Ectodermal cell (in vitro differentiated cells): ENCODE measurements around the gene KANK3.
"Not testable (repeated sequence)": the region's sequence is repeated elsewhere in the genome, so short reads cannot be mapped to it uniquely, and the experiment has no call there.

Experiments
- H3K27ac ChIP-seq: 2 replicates; pipeline ENCODE4 v1.7.0; 2013; ENCODE audit warnings: mild to moderate bottlenecking, low read depth, low read length; ENCODE audit not compliant: insufficient read depth, poor library complexity, severe bottlenecking
- H3K27me3 ChIP-seq: 2 replicates; pipeline ENCODE4 v1.7.0; 2013; ENCODE audit warnings: mild to moderate bottlenecking, low read length; ENCODE audit not compliant: insufficient read depth, control insufficient read depth, poor library complexity, severe bottlenecking
- H3K36me3 ChIP-seq: one replicate; pipeline ENCODE4 v1.7.0; 2013; ENCODE audit warnings: low read length; ENCODE audit not compliant: control insufficient read depth, insufficient read depth
- H3K4me1 ChIP-seq: one replicate; pipeline ENCODE4 v1.7.0; 2013; ENCODE audit warnings: low read length; ENCODE audit not compliant: control insufficient read depth, insufficient read depth
- H3K4me3 ChIP-seq: 2 replicates; pipeline ENCODE4 v1.7.0; 2013; ENCODE audit warnings: low read depth, low read length, control low read depth; ENCODE audit not compliant: insufficient read depth
- H3K9me3 ChIP-seq: 2 replicates; pipeline ENCODE4 v1.7.0; 2013; ENCODE audit warnings: mild to moderate bottlenecking, low read length, moderate library complexity; ENCODE audit not compliant: control insufficient read depth
- WGBS, 2 experiments: methylation state at CpG; one replicate each; pipeline ENCODE4 v1.1.7; 2013; ENCODE audit warnings: missing lambda C conversion rate in 2 of 2; 5-methylcytosine and 5-hydroxymethylcytosine counted together

KANK3 gene

GRCh38 chr19:8355631-8356402 is 12.8 kb upstream of the KANK3 start:
- no peak overlapping the region for H3K4me3 ChIP-seq
- peaks cover 3% of the 10 kb centered on the region for H3K27me3 ChIP-seq
- 89 to 91% methylated on average over 6 of the region's 6 CpGs for WGBS, 2 experiments
- H3K9me3 ChIP-seq, result no peaks in the 10 kb centered on the region
- H3K4me1 ChIP-seq, result no peaks in the 10 kb centered on the region
- H3K27ac ChIP-seq, result no peak overlapping the region
- H3K36me3 ChIP-seq, result no peaks in the 10 kb centered on the region

- H3K27ac ChIP-seq, H3K4me3 ChIP-seq, H3K9me3 ChIP-seq, H3K36me3 ChIP-seq, H3K27me3 ChIP-seq, H3K4me1 ChIP-seq: not testable (repeated sequence)
- WGBS, 2 experiments, result 57 to 60% methylated on average over 5 of the region's 5 CpGs
These were observed 9.8 kb upstream of the KANK3 start for GRCh38 chr19:8352845-8353244.

GRCh38 chr19:8352134-8352827 is 9.2 kb upstream of the KANK3 start:
- peak overlapping the region; percentile 40 for H3K27ac ChIP-seq
- H3K27me3 ChIP-seq, result peaks cover 3% of the 10 kb centered on the region
- WGBS, 2 experiments, result 28 to 35% methylated on average over 9 of the region's 10 CpGs
- no peaks in the 10 kb centered on the region for H3K9me3 ChIP-seq
- H3K4me3 ChIP-seq, result no peak overlapping the region
- no peaks in the 10 kb centered on the region for H3K36me3 ChIP-seq
- H3K4me1 ChIP-seq, result no peaks in the 10 kb centered on the region

- not testable (repeated sequence) for H3K4me1 ChIP-seq, H3K27me3 ChIP-seq, H3K9me3 ChIP-seq, H3K4me3 ChIP-seq, H3K36me3 ChIP-seq, H3K27ac ChIP-seq
- 95% methylated on average over 5 to 8 of the region's 8 CpGs for WGBS, 2 experiments
These were observed 6.7 kb upstream of the KANK3 start for GRCh38 chr19:8349629-8350372.

- Histone ChIP-seq H3K36me3 (no peaks in the 10 kb centered on the region), H3K4me1 (no peaks in the 10 kb centered on the region), H3K27me3 (peaks cover 57% of the 10 kb centered on the region), H3K9me3 (no peaks in the 10 kb centered on the region), H3K27ac (no peak overlapping the region), H3K4me3 (no peak overlapping the region)
- 59% methylated on average over 11 of the region's 11 CpGs for WGBS, 2 experiments
These were observed 402 bp upstream of the KANK3 start for GRCh38 chr19:8343483-8343844.

GRCh38 chr19:8342316-8342683 is 762 bp downstream of the KANK3 start:
- Histone ChIP-seq H3K27ac (no peak overlapping the region), H3K36me3 (no peaks in the 10 kb centered on the region), H3K9me3 (no peaks in the 10 kb centered on the region), H3K4me1 (no peaks in the 10 kb centered on the region), H3K4me3 (no peak overlapping the region), H3K27me3 (peaks cover 65% of the 10 kb centered on the region)
- 59 to 63% methylated on average over 14 of the region's 14 CpGs for WGBS, 2 experiments

DNA sequence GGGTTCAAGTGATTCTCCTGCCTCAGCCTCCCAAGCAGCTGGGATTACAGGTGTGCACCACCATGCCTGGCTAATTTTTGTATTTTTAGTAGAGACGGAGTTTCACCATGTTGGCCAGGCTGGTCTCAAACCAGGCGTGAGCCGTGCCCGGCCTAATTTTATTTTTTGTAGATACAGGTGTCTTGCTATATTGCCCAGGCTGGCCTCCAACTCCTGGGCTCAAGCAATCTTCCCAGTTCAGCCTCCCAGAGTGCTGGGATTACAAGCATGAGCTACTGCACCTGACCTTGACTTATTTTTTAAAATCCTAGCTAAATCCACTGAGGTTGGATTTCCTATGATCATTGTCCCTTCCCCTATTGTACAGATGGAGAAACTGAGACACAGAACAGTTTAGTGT is 1.6 kb downstream of the KANK3 start:
- not testable (repeated sequence) for H3K9me3 ChIP-seq, H3K4me1 ChIP-seq, H3K4me3 ChIP-seq, H3K27ac ChIP-seq, H3K36me3 ChIP-seq
- WGBS, 2 experiments, result 84 to 88% methylated on average over 4 of the region's 4 CpGs
- H3K27me3 ChIP-seq, result peaks cover 69% of the 10 kb centered on the region

DNA sequence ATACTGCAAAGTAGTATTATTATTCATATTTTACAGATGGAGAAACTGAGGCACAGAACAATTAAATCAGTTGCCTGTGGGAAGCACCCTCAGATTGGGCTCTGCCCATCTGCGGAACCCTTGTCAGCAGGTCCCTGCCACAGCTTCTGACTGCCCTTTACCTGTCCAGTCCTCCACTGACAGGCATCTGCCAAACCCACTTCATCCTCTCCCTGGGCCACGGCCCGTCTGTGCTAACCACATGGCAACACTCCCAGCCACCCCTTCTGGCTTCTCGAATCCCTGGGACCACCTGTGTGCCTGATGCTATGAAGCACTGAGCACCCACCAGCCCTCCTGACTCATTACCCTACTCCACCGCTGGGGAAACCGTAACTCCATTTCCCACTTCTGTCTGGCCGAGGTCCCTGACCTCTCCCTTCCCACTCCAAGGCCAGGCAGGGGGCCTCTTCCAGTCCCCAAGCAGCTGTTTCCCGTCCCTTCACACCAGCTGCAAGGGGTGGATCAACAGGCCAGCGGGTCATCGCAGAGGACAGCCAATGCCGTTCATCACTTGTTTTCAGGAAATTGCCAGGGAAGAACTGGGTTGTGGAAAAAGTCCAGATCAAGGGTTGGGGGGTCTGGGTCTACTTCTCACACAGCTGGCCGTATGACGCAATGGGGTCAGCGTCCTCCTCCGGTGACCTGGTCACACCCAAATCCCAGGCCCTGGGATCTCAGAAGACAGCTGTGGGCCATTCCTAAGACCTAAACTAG is 2.5 kb downstream of the KANK3 start:
- H3K9me3 ChIP-seq, result no peaks in the 10 kb centered on the region
- WGBS, 2 experiments, result 63 to 65% methylated on average over 15 of the region's 15 CpGs
- H3K4me1 ChIP-seq, result no peaks in the 10 kb centered on the region
- H3K4me3 ChIP-seq, result no peak overlapping the region
- peaks cover 79% of the 10 kb centered on the region for H3K27me3 ChIP-seq
- H3K36me3 ChIP-seq, result no peaks in the 10 kb centered on the region
- H3K27ac ChIP-seq, result no peak overlapping the region

DNA sequence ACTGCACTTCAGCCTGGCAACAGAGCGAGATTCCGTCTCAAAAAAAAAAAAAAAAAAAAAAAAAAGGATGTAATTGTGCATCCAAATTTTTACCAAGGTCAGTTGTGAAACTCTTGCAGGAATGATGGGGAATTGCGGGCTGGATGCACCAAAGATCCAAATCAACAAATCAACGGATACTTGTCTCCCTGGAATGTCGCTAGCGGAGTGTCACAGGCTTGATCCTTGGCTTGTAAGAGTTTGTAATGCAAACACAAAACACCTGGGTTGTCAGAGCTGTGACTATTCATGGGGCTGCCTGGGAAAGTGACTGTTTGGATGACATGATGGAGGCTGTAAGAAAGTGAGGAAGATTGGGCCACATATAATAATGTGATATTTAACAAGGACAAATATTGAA is 4.2 kb downstream of the KANK3 start:
- no peaks in the 10 kb centered on the region for H3K4me1 ChIP-seq
- no peaks in the 10 kb centered on the region for H3K36me3 ChIP-seq
- no peak overlapping the region for H3K4me3 ChIP-seq
- no peak overlapping the region for H3K27ac ChIP-seq
- H3K27me3 ChIP-seq, result peaks cover 81% of the 10 kb centered on the region
- WGBS, 2 experiments, result 70 to 73% methylated on average over 6 of the region's 6 CpGs
- H3K9me3 ChIP-seq, result no peaks in the 10 kb centered on the region

GRCh38 chr19:8337728-8338127 is 5.3 kb downstream of the KANK3 start:
- H3K27ac ChIP-seq, result no peak overlapping the region
- no peaks in the 10 kb centered on the region for H3K9me3 ChIP-seq
- no peak overlapping the region for H3K4me3 ChIP-seq
- H3K4me1 ChIP-seq, result no peaks in the 10 kb centered on the region
- no peaks in the 10 kb centered on the region for H3K36me3 ChIP-seq
- H3K27me3 ChIP-seq, result peaks cover 81% of the 10 kb centered on the region
- WGBS, 2 experiments, result 94 to 96% methylated on average over 7 of the region's 7 CpGs
